ENCODE results near the gene KIF18B.

Gene KIF18B

DNA sequence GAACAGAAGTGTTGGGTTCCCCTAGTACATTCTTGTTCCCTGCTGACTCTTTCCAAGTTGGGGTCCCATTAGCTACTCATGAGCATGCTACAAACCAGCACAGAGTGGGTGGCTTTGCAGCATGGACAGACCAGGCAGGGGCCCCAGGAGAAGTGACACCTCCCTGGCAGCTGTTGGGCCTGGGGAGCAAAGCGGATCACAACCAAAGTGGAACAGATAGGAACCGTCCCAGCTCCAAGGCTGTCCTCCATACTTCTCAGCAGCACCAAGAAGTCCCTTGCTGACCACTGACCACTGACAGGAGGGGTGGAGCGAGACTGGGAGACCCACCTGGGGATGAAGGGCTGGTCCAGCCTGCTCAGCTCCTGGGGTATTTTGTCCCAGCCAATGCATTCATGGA lies 19.9 kb downstream of the KIF18B start:
- Histone ChIP-seq H3K4me2 (peak overlapping the region in 1 of 11 experiments; percentile 4; a peak in 1 of 22 replicates), H3K9ac (peak overlapping the region in 1 of 11 experiments; percentile 19; a peak in 1 of 22 replicates), H3K4me3 (no peak overlapping the region), H3K4me1 (peaks cover 0 to 18% (median 12%) of the 10 kb centered on the region in 10 experiments; a peak in 14 of 20 replicates), H3K9me3 (replicated peaks in 1 of 11) (no peaks in the 10 kb centered on the region), H4K20me1 (peaks cover 0 to 73% (median 38%) of the 10 kb centered on the region in 11 experiments; a peak in 14 of 22 replicates), H3K27me3 (no peaks in the 10 kb centered on the region), H3K36me3 (peaks cover 4 to 85% (median 74%) of the 10 kb centered on the region in 11 experiments; a peak in 20 of 22 replicates), H3K27ac (no peak overlapping the region; a peak in 1 of 22 replicates)
- no peak for TF ChIP-seq Cebpa-rat (IDR thresholded peaks at IDR 0.05)

DNA sequence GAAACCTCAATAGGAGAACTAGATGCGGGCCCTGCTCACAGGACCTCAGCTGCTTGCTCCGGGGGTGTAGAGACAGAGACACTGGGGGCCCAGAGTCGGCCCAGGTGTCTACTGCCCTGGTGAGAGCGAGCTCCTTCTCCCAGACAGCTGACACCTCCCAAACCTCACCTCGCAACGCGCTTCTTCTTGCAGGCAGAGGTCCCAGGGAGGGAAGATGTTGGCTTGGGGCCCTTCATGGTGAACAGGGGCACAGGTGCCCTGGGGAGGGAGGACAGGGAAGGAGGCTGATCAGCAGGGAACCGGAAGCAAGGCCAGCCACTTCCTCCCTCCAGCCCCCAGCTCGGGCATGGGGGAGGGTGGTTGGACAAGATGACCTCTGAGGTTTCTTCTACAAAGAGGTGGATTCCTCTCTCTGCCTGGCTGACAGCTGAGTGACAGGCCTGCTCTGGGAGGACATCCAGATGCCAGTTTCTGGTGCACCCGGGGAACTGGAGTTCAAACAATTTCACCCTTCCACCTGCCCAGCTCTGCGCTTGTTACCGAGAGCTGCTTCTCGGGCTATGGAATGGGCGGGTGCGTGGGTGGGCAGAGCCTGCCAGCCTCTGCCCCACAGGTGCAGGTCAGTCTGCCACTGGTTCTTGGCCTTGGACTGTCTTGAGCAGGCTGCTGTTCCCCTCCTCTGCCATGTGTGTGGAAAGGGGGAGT lies 20.6 kb downstream of the KIF18B start:
- Histone ChIP-seq H3K36me3 (peaks cover 4 to 78% (median 67%) of the 10 kb centered on the region in 11 experiments; a peak in 20 of 22 replicates), H4K20me1 (peaks cover 0 to 65% (median 34%) of the 10 kb centered on the region in 11 experiments; a peak in 14 of 22 replicates), H3K9me3 (replicated peaks in 1 of 11) (no peaks in the 10 kb centered on the region), H3K4me3 (no peak overlapping the region), H3K4me1 (peaks cover 0 to 22% (median 14%) of the 10 kb centered on the region in 10 experiments; a peak in 17 of 20 replicates), H3K27me3 (no peaks in the 10 kb centered on the region), H3K4me2 (peak overlapping the region in 4 of 11 experiments; percentile 2 to 63 (median 52); a peak in 5 of 22 replicates), H3K27ac (no peak overlapping the region), H3K9ac (peak overlapping the region in 2 of 11 experiments; percentile 19 to 28; a peak in 2 of 22 replicates)
- TF ChIP-seq Cebpa-rat (IDR thresholded peaks at IDR 0.05): no peak

DNA sequence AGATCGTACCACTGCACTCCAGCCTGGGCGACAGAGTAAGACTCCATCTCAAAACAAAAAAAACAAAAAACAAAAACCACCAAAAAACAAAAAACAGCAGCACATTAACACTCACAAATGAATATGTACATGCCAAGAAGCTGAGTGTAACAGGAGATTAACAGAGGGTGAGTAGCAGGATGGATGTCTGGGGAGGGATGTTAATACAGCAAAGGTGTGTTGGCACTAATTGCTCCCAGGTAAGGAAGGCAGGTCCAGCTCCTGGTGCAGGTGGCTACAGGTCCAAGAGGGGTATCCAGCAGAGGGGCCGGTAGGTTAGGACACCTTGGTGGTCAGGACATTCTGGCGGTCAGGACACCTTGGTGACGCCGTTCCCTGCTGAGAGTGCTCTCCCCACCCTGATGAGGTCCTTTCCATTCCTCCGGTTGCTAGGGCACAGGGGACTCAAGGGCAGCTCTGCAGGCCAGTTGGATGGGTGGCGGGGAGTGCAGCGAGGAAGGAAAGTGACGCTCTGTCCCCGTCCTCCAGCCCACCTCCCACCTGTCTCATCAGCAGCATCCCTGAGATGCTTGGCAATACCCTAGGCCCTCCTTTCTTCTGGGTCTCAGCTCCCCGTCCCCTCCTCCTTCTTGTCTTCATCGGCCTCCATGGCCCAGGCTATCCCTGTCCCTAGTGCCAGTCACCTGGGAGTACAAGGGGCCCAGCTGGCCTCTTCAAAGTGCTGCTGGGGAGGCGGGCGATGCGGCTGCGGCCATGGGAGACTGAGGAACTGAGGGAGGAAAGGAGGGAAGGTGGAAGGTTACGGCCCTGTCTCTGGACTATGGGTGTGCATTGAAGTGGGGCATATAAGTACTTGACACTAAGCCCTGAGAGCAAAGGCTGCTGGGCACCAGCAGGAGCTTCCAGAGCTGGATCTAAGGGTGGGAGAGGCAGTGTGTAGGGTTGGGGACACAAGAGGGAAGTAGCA lies 21.6 kb downstream of the KIF18B start:
- Histone ChIP-seq H3K9me3 (replicated peaks in 1 of 11) (no peaks in the 10 kb centered on the region), H3K36me3 (peaks cover under 1 to 69% (median 57%) of the 10 kb centered on the region in 11 experiments; a peak in 20 of 22 replicates), H4K20me1 (peaks cover 0 to 56% (median 30%) of the 10 kb centered on the region in 11 experiments; a peak in 14 of 22 replicates), H3K9ac (no peak overlapping the region), H3K4me2 (no peak overlapping the region), H3K4me3 (no peak overlapping the region), H3K27ac (no peak overlapping the region), H3K27me3 (peaks cover 0 to 5% (median 0%) of the 10 kb centered on the region in 11 experiments; a peak in 4 of 22 replicates), H3K4me1 (peaks cover 9 to 31% (median 21%) of the 10 kb centered on the region in 10 experiments)
- no peak for TF ChIP-seq Cebpa-rat (IDR thresholded peaks at IDR 0.05)

DNA sequence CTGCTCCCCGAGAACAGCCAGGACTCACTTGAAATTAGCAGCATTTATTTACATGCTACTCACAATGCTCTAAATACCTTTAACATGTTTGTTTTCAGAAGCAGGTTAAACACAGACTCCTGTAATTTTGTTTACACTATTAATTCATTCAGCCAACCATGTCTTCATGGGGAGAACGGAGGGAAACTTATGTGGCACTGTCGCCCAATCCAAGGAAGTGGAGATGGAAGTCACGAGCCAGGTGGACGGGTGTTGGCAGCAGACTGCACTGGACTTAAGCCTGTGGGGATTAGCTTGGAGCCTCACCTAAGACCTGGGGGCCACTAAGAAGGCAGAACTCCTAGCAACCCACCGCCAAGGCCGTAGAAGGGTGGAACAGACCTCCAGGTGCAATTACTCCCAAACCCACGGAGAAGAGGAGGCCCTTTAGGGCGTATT lies 23.4 kb downstream of the KIF18B start:
- H3K4me2 ChIP-seq: no peak overlapping the region
- H4K20me1 ChIP-seq: peaks cover 0 to 54% (median 27%) of the 10 kb centered on the region in 11 experiments; a peak in 13 of 22 replicates
- H3K36me3 ChIP-seq: peaks cover 0 to 50% (median 38%) of the 10 kb centered on the region in 11 experiments; a peak in 18 of 22 replicates
- H3K9me3 ChIP-seq (replicated peaks in 1 of 11): no peaks in the 10 kb centered on the region
- no peak for TF ChIP-seq Cebpa-rat (IDR thresholded peaks at IDR 0.05)
- H3K4me3 ChIP-seq: no peak overlapping the region
- H3K4me1 ChIP-seq: peaks cover 21 to 48% (median 36%) of the 10 kb centered on the region in 10 experiments
- H3K27me3 ChIP-seq: peaks cover 0 to 12% (median 0%) of the 10 kb centered on the region in 11 experiments; a peak in 4 of 22 replicates
- H3K9ac ChIP-seq: no peak overlapping the region
- H3K27ac ChIP-seq: no peak overlapping the region

DNA sequence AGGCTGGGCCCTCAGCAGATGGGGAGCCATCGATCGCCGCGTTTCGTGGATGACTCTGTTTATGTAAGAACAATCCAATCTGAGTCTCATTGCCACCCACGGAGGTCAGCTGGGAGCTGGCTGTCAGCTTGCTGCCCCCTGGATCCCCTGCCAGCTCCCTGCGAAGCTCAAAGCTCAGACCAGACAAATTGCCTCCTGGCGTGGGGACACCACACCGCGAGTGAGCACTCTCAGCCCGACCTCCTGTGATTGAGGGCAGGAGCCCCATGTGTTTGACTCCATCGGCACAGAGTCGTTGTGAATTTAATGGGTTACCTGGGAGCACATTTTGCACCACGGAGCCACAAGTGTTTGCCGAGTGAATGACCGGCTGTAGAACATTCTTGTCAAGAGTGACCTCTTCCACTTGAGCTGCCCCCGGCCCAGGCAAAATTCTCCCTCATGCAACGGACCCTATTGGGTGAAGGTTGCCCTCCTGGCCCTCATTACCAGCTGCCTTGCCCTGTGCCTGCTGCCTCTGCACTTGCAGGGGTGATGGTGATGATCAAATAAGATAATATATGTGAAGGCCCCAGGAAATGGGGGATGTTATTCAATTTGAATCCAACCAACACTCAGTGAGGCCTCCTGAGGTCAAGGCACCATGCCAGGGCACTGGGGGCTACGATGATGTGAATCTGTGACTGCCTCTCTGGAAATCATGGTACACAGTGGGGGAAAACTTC lies 24.7 kb downstream of the KIF18B start:
- Histone ChIP-seq H3K4me1 (peaks cover 21 to 45% (median 36%) of the 10 kb centered on the region in 10 experiments), H3K4me3 (no peak overlapping the region), H3K27me3 (peaks cover 0 to 12% (median 0%) of the 10 kb centered on the region in 11 experiments; a peak in 4 of 22 replicates), H3K4me2 (no peak overlapping the region), H3K27ac (no peak overlapping the region), H3K36me3 (peaks cover 0 to 38% (median 26%) of the 10 kb centered on the region in 11 experiments; a peak in 18 of 22 replicates), H3K9me3 (replicated peaks in 1 of 11) (no peaks in the 10 kb centered on the region), H3K9ac (no peak overlapping the region), H4K20me1 (peaks cover 0 to 42% (median 15%) of the 10 kb centered on the region in 11 experiments; a peak in 12 of 22 replicates)
- no peak for TF ChIP-seq Cebpa-rat (IDR thresholded peaks at IDR 0.05)

DNA sequence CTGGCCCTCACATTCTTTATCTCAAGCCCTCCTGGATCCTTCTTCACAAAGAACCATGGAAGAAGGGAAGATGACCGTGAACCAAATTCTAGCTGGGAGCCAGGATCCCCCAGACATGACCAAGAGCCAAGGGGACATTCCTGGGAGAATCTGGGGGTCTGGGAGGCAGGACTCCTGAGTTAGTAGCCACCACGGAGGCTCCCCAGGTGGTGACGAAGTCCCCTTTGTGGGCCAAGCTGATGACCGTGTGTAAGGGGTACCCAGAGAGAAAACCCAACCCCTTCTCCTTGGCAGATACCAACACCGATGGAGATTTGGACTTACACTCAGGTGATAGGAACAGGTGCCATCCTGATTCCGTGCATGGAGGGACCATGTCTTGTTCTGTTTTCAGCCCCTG lies 25.4 kb downstream of the KIF18B start:
- Histone ChIP-seq H3K9me3 (replicated peaks in 1 of 11) (no peaks in the 10 kb centered on the region), H3K36me3 (peaks cover 0 to 30% (median 18%) of the 10 kb centered on the region in 11 experiments; a peak in 18 of 22 replicates), H4K20me1 (peaks cover 0 to 34% (median 8%) of the 10 kb centered on the region in 11 experiments; a peak in 11 of 22 replicates), H3K9ac (0 out of 22 replicates have a peak overlapping the region, but pooled peaks of 1 of the 11 experiments have one; percentile 33), H3K27ac (no peak overlapping the region), H3K4me1 (peaks cover 13 to 41% (median 32%) of the 10 kb centered on the region in 10 experiments), H3K4me2 (peak overlapping the region in 9 of 11 experiments; percentile 40 to 80 (median 74); a peak in 9 of 22 replicates), H3K4me3 (no peak overlapping the region), H3K27me3 (peaks cover 0 to 12% (median 0%) of the 10 kb centered on the region in 11 experiments; a peak in 4 of 22 replicates)
- no peak for TF ChIP-seq Cebpa-rat (IDR thresholded peaks at IDR 0.05)

DNA sequence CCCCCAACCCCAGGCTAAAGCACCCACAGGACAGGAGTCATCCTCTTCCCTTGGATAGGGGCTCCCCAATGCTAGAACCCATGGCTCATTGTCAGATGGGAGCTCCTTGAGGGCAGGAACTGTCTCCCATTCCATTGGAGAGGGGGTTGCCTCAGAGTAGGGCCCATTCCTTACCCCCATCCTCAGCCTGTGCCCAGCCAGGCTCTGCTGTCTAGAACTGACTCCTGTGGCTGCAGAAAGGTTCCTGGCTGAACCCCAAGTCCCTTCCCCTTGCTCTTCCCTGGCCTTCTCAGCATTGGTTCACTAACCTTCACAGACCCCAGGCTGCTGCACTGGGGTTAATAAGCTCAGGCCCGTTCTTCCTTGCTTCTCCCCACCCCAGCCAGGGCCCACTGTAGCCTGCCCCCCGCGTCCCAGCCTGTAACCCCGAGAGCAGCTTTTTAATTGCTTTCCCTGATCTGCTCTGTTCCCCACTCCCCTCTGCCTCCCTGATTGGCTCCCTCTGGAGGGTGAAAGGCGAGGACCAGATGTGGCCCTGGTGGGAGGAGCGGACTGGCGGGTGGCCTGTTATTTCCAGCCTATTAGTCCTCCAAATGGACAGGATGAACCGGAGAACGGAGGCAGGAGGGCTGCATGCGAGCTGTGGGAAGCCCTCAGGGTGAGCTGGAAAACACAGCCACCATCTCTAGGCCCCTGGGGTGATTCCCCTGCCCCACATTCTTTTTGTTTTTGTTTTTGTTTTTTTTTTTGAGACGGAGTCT lies 26.3 kb downstream of the KIF18B start:
- no peak for TF ChIP-seq Cebpa-rat (IDR thresholded peaks at IDR 0.05)
- Histone ChIP-seq H3K9me3 (replicated peaks in 1 of 11) (no peaks in the 10 kb centered on the region), H3K27ac (no peak overlapping the region), H3K27me3 (peaks cover 0 to 12% (median 0%) of the 10 kb centered on the region in 11 experiments; a peak in 4 of 22 replicates), H3K4me1 (peaks cover 8 to 41% (median 29%) of the 10 kb centered on the region in 10 experiments; a peak in 19 of 20 replicates), H3K9ac (peak overlapping the region in 4 of 11 experiments; percentile 10 to 38 (median 30); a peak in 6 of 22 replicates), H3K4me2 (peak overlapping the region in 10 of 11 experiments; percentile 24 to 80 (median 74); a peak in 19 of 22 replicates), H3K4me3 (no peak overlapping the region), H4K20me1 (peaks cover 0 to 26% (median 3%) of the 10 kb centered on the region in 11 experiments; a peak in 9 of 22 replicates), H3K36me3 (peaks cover 0 to 22% (median 10%) of the 10 kb centered on the region in 11 experiments; a peak in 18 of 22 replicates)
